Measurements from ENCODE around the gene JMJD1C.

The JMJD1C gene

DNA sequence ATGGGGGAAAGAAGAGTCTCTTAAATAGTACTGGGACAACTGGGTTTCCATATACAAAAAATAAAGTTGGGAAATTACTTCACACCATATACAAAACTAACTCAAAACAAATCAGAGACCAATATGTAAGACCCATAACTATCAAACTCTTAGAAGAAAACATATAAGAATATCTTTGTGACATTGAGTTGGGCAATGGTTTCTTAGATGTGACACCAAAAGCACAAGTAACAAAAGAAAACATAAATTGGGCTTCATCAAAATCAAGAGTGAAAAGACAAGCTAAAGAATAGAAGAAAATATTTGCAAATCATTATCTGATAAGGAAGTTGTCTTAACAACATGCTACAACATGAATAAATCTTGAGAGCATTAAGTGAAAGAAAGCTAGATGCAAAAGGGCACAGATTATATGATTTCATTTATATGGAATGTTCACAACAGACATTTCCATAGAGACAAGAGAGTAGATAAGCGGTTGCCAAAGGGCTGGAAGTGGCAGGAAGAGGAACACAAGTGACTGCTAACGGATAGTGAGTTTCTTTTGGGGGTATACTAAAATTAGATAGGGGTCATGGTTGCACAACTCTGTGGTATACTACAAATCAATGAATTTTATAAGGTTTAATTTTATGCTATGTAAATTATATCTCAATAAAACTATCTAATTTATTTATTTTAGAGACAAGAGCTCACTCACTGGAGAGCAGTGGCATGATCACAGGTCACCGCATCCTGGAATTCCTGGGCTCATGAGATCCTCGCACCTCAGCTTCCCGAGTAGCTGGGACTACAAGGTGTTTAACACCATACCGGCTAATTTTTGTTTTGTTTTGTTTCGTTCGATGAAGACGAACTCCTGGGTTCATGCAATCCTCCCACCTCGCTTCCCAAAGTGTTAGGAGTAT, 35.4 kb downstream of the JMJD1C start:
- H3K4me3 ChIP-seq (ENCODE audit: low read depth, low read length), result no peak overlapping the region
- TF ChIP-seq CTCF (IDR thresholded peaks at IDR 0.05; ENCODE audit: low read depth, low read length), result no peak

DNA sequence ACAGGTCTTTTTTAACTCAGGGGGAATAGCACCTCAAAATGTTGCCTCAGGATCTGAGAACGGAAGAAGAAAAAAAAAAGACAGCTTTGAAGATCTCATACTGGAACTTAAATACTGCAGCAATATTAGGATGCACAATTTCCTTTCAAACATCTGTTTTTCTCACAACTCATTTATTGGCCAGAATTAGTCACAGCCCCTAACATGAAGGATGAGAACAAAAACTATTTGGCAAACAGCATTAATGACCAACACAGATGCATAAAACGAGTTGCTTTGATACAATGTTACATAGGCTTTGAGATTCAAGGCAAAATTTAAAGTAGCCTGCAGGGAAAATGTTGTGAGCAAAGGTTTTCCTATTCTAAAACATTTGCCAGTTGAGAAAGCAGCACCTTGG, 36.5 kb downstream of the JMJD1C start:
- no peak overlapping the region for H3K4me3 ChIP-seq (ENCODE audit: low read depth, low read length)
- TF ChIP-seq CTCF (IDR thresholded peaks at IDR 0.05; ENCODE audit: low read depth, low read length), result no peak

- TF ChIP-seq CTCF (IDR thresholded peaks at IDR 0.05; ENCODE audit: low read depth, low read length), result no peak
- H3K4me3 ChIP-seq (ENCODE audit: low read depth, low read length), result no peak overlapping the region
These were observed 38.8 kb downstream of the JMJD1C start for GRCh38 chr10:63427013-63427412.

GRCh38 chr10:63425512-63425911, 40.3 kb downstream of the JMJD1C start:
- H3K4me3 ChIP-seq (ENCODE audit: low read depth, low read length), result no peak overlapping the region
- TF ChIP-seq CTCF (IDR thresholded peaks at IDR 0.05; ENCODE audit: low read depth, low read length), result no peak

- TF ChIP-seq CTCF (IDR thresholded peaks at IDR 0.05; ENCODE audit: low read depth, low read length), result no peak
- H3K4me3 ChIP-seq (ENCODE audit: low read depth, low read length), result no peak overlapping the region
These were observed 41.2 kb downstream of the JMJD1C start for GRCh38 chr10:63424576-63424975.

DNA sequence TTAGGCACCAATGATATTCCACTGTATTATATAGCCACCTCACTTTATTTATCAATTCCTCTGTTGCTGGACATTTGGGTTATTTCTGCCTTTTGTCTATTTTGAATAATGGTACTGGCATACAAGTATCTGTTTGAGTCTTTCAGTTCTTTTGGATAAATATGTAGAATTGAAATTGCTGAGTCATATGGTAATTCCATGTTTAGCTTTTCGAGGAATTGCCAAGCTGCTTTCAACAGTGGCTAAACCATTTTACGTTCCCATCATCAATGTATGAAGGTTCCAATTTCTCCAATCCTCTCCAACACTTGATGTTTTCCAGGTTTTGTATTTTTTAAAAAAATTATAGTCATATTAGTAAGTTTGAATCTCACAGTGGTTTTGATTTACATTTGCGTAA, 42.3 kb downstream of the JMJD1C start:
- no peak overlapping the region for H3K4me3 ChIP-seq (ENCODE audit: low read depth, low read length)
- no peak for TF ChIP-seq CTCF (IDR thresholded peaks at IDR 0.05; ENCODE audit: low read depth, low read length)

GRCh38 chr10:63421591-63421990, 44.2 kb downstream of the JMJD1C start:
- no peak for TF ChIP-seq CTCF (IDR thresholded peaks at IDR 0.05; ENCODE audit: low read depth, low read length)
- H3K4me3 ChIP-seq (ENCODE audit: low read depth, low read length), result no peak overlapping the region
